MG63 (cell line): Measurements from ENCODE around the gene CEP85L. TPM values are rescaled to one million over a fixed set of nuclear protein-coding genes. Genes with fewer than 3 reads are reported as not detected.

ENCODE experiments used
- DNase-seq: peaks from one replicate; pipeline ENCODE4 v3.0.0-alpha.2; 2020
- H3K27me3 ChIP-seq: fragments of 250-450 bp; sonication (Bioruptor Pico); 2 replicates; pipeline ENCODE4 v1.5.1; 2020; ENCODE audit warnings: mild to moderate bottlenecking, moderate library complexity
- H3K36me3 ChIP-seq: fragments of 250-450 bp; sonication (Bioruptor Pico); 2 replicates; pipeline ENCODE4 v1.5.1; 2020; ENCODE audit warnings: mild to moderate bottlenecking, moderate library complexity
- H3K4me3 ChIP-seq: fragments of 250-450 bp; sonication (Bioruptor Pico); 2 replicates; pipeline ENCODE4 v1.5.1; 2020; ENCODE audit warnings: mild to moderate bottlenecking, moderate library complexity
- H3K9me3 ChIP-seq: fragments of 250-450 bp; sonication (Bioruptor Pico); 2 replicates; pipeline ENCODE4 v1.5.1; 2020; ENCODE audit warnings: mild to moderate bottlenecking, moderate library complexity
- total RNA-seq: library from RNA; depleted of rRNA; stranded (reverse); fragments of >200 nt; shearing (Covaris generic); gene quantifications from 2 replicates; pipeline ENCODE4 v1.2.3, GENCODE V29; 2014; ENCODE audit warnings: low replicate concordance

The CEP85L gene
- total RNA-seq, 1 experiment from 2014 or later, result 4.9 TPM

- H3K27me3 ChIP-seq, result no peaks in the 10 kb centered on the region
- H3K4me3 ChIP-seq, result no peak overlapping the region
- peaks cover 6% of the 10 kb centered on the region for H3K36me3 ChIP-seq
- peaks cover 25% of the 10 kb centered on the region for H3K9me3 ChIP-seq
- no peak for DNase-seq
Observed at GRCh38 chr6:118574051-118574865, 77.1 kb downstream of the CEP85L start.

DNA sequence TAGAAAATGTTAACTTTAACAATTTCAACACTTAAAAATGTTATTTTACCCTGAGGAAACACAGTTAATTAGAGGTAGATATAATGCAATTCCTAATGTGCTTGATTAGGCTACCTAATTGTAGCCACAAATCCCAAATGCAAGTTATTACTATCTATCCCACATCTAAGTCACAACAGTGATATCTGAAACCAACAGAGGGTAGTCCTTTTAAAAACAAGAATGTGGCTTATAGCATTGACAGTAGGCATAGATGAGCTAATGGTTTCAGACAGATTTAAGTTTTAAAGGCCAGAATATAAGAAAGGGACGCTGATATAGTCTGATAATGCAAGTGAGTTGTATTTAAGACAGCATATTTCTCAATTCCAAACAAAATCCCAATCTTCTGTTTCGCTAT lies 80.3 kb downstream of the CEP85L start:
- Histone ChIP-seq H3K4me3 (no peak overlapping the region), H3K36me3 (peaks cover 6% of the 10 kb centered on the region), H3K27me3 (no peaks in the 10 kb centered on the region), H3K9me3 (peaks cover 14% of the 10 kb centered on the region)
- DNase-seq, result no peak

DNA sequence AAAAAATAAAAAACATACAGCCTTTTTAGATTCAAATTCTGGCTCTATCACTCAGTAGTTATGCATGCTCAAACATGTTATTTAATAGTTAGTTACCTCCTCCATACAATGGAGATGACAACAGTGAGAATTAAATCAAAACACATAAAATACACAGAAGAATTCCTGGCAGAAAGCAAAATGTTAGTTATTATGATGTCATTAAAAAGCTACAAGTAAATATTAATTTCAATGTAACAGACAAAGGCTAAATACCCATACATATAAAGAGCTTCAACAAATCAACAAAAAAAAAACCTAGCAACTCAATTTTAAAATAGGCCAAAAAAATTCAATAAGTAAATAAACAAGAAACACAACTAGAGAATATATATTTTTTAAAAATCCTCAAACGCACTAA lies 81.9 kb downstream of the CEP85L start:
- DNase-seq, result no peak
- no peak overlapping the region for H3K4me3 ChIP-seq
- no peaks in the 10 kb centered on the region for H3K27me3 ChIP-seq
- H3K9me3 ChIP-seq, result peaks cover 9% of the 10 kb centered on the region; the same call in 1 of the 2 replicates
- peaks cover under 1% of the 10 kb centered on the region; the same call in 1 of the 2 replicates for H3K36me3 ChIP-seq

DNA sequence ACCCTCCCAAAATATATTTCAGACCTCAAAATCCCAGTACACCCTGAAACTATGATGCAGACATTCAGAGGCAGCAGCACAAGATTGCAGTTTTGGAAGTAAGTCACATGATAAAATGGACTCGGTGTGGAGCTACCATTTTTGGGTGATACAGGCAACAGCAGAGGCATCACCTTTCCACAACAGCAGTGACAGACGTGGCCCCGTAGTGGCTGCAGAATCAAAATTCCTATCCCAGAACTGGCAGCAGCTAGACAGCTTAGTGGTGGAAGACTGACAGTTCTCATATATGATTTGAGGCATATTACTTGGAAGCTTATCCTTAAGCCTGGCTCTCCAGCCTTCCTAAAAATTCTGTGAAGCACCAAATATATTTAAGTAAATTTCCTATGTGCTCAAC lies 83.4 kb downstream of the CEP85L start:
- Histone ChIP-seq H3K4me3 (no peak overlapping the region), H3K27me3 (no peaks in the 10 kb centered on the region)
- DNase-seq, result no peak

DNA sequence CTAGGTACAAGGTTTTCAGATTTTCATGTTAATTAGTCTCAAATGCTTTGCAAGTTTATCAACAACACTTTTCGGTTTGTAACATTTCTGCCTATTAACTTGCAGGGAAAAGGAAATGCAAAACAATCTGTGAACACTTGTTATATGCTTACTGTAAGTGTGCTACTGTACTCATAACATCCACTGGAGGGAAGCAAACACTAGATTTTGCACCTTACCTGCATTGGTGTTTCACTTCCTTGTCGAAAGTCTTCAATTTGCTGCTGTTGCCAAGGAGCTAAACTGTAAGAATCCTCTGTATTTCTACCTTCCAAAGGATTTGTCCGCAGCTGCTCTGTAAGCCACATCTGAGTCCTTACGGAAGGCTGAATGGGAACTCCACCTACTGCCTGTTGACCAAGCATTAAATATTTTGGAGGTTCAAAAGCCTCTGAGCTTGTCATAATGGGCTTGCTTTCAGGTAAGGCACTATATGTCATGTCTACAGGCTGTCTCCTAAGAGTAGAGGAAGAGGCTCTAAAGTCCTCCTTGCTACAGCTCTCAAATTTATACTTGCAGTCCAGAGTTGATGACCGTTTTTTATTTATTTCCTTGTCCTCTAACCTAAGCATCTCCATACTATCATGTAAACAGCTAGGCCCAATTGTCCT lies 86.0 kb downstream of the CEP85L start:
- no peak for DNase-seq

More for the DNA sequence above, 83.4 kb downstream of the CEP85L start:
- H3K9me3 ChIP-seq, result no peaks in the 10 kb centered on the region
- no peaks in the 10 kb centered on the region; the same call in 1 of the 2 replicates for H3K36me3 ChIP-seq

GRCh38 chr6:118562959-118563358 lies 88.4 kb downstream of the CEP85L start:
- Histone ChIP-seq H3K27me3 (no peaks in the 10 kb centered on the region), H3K4me3 (no peak overlapping the region), H3K9me3 (no peaks in the 10 kb centered on the region), H3K36me3 (no peaks in the 10 kb centered on the region; the same call in 1 of the 2 replicates)
- no peak for DNase-seq

More for the DNA sequence above, 86.0 kb downstream of the CEP85L start:
- H3K27me3 ChIP-seq, result no peaks in the 10 kb centered on the region
- no peaks in the 10 kb centered on the region for H3K9me3 ChIP-seq
- no peak overlapping the region for H3K4me3 ChIP-seq
- H3K36me3 ChIP-seq, result no peaks in the 10 kb centered on the region; the same call in 1 of the 2 replicates

- no peak for DNase-seq
- no peaks in the 10 kb centered on the region; the same call in 1 of the 2 replicates for H3K36me3 ChIP-seq
- H3K4me3 ChIP-seq, result no peak overlapping the region
- no peaks in the 10 kb centered on the region for H3K9me3 ChIP-seq
- no peaks in the 10 kb centered on the region for H3K27me3 ChIP-seq
Observed at GRCh38 chr6:118562248-118562647, 89.1 kb downstream of the CEP85L start.

- H3K36me3 ChIP-seq, result no peaks in the 10 kb centered on the region
- no peaks in the 10 kb centered on the region for H3K9me3 ChIP-seq
- no peak for DNase-seq
- no peaks in the 10 kb centered on the region for H3K27me3 ChIP-seq
- no peak overlapping the region for H3K4me3 ChIP-seq
Observed at GRCh38 chr6:118559659-118560058, 91.7 kb downstream of the CEP85L start.

GRCh38 chr6:118558464-118559217 lies 92.8 kb downstream of the CEP85L start:
- H3K27me3 ChIP-seq, result no peaks in the 10 kb centered on the region
- DNase-seq, result no peak
- no peak overlapping the region for H3K4me3 ChIP-seq
- H3K36me3 ChIP-seq, result no peaks in the 10 kb centered on the region
- H3K9me3 ChIP-seq, result no peaks in the 10 kb centered on the region

GRCh38 chr6:118554698-118555097 lies 96.7 kb downstream of the CEP85L start:
- Histone ChIP-seq H3K4me3 (no peak overlapping the region), H3K9me3 (no peaks in the 10 kb centered on the region), H3K27me3 (no peaks in the 10 kb centered on the region), H3K36me3 (no peaks in the 10 kb centered on the region)
- no peak for DNase-seq

DNA sequence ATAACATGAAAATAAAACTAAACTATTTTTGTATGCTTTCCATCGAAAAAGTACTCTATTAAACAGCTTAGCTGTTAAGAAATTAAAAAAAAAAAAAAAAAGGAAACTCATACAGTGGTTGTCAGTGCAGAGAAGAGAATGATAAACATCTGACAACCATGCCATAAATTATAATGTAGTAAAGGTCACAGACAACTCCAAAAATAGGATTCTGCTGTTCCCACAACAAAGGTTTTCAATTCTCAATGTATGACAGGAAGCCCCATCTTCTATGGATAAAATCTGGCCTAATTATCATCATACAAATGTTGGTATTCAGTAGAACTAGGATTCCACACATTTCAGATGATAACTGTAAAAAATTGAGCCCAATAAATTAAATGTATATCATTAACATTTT lies 98.3 kb downstream of the CEP85L start:
- H3K36me3 ChIP-seq, result no peaks in the 10 kb centered on the region

DNA sequence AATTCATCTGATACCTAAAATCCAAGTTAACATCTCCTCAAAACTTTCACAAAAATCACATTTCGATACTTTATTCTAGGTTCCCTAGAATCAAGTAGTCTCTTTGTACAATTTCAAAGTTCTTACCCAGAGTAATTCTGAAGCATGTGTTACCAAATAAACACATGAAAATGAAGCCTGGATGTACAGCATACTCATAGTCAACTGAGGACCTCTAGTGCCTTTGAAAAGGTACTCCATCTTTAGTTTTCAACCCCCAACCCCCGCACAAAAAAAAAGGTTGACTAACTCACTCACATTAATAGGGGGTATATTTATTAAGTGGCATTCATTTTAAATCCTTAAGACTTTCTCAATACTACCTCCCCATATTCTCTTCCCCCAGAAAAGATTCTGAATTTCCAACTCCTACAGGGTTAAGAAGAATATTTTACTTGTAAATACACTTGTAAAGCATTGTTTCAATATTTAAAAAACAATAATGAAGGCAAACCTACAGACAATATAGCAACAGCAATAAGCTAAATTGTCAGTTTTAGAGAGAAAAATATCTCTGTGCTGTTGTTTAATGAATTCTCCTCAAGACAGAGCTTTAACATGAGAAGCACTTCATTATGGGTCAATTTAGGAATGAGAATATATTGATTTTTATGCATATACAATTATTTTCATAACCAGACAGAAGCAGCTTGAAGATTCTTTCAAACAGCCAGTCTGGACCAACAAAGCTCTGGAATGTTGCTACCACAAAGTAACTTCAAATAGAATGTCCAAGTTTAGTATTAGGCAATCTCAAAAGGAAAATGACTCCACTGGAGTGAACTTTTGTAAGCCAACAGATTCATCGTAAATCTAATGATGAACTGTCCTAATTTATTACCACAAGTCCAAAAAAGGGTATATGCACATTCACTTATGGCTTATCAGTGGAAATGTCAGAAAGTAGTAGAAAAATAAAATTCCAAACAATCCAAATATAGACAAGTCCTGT lies 100.0 kb downstream of the CEP85L start:
- DNase-seq, result no peak
- Histone ChIP-seq H3K4me3 (no peak overlapping the region), H3K36me3 (no peaks in the 10 kb centered on the region), H3K9me3 (no peaks in the 10 kb centered on the region), H3K27me3 (no peaks in the 10 kb centered on the region)

More for the DNA sequence above, 98.3 kb downstream of the CEP85L start:
- no peak for DNase-seq
- Histone ChIP-seq H3K9me3 (no peaks in the 10 kb centered on the region), H3K4me3 (no peak overlapping the region), H3K27me3 (no peaks in the 10 kb centered on the region)

DNA sequence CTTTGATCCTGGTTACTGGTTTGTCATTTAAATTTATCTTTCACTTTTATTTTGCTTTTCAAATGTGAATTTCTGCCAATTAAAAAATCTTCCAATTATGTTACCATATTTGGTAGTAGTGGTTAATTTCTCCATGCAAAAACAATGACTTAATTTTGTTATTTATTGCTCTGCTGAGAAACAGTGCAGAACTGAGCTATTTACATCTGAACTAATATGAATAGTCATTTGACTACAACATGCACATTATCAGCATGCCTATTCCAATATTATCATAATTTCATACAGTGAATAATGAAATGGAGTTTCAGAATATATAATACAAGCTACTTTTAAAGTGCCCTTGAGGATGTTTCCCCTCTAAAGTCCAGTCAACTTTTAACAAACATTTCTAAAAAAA lies 102.8 kb downstream of the CEP85L start:
- H3K27me3 ChIP-seq, result no peaks in the 10 kb centered on the region
- no peaks in the 10 kb centered on the region for H3K9me3 ChIP-seq
- H3K36me3 ChIP-seq, result no peaks in the 10 kb centered on the region; the same call in 1 of the 2 replicates
- DNase-seq, result no peak
- no peak overlapping the region for H3K4me3 ChIP-seq

GRCh38 chr6:118548136-118548535 lies 103.3 kb downstream of the CEP85L start, which contains the start of gene PLN:
TSS of gene PLN (plus strand) at chr6:118548296. CDS start at chr6:118558922, 10,626 bp downstream.
- H3K4me3 ChIP-seq, result no peak within 1 kb of the TSS
- no peak for DNase-seq
- H3K9me3 ChIP-seq, result no peaks in the 10 kb centered on the region
- H3K27me3 ChIP-seq, result no peaks in the 10 kb centered on the region
- no peaks in the 10 kb centered on the region; the same call in 1 of the 2 replicates for H3K36me3 ChIP-seq

GRCh38 chr6:118546880-118547218 lies 104.5 kb downstream of the CEP85L start:
- H3K27me3 ChIP-seq, result no peaks in the 10 kb centered on the region
- no peak for DNase-seq
- H3K9me3 ChIP-seq, result no peaks in the 10 kb centered on the region
- H3K4me3 ChIP-seq, result no peak overlapping the region
- no peaks in the 10 kb centered on the region; the same call in 1 of the 2 replicates for H3K36me3 ChIP-seq
